Liver (tissue), 9 donors: Measurements from ENCODE around the gene DIP2C. TPM values are rescaled to one million over a fixed set of nuclear protein-coding genes. Genes with fewer than 3 reads are reported as not detected.

Experiments used
- DNase-seq: peaks from one replicate; pipeline ENCODE4 v3.0.0-alpha.2; 2017; ENCODE audit warnings: low spot score
- H3K27ac ChIP-seq, 2 donors: one replicate each; pipeline ENCODE4 v1.7.0; 2013; ENCODE audit warnings: inconsistent platforms in 2 of 2, low read length in 2 of 2, control low read depth in 1 of 2, low read depth in 1 of 2, mild to moderate bottlenecking in 1 of 2
- H3K27me3 ChIP-seq, 4 donors: one replicate each; pipeline versions ENCODE4 v1.6.1 to v1.7.0; 2013; ENCODE audit warnings: low read length in 3 of 4, inconsistent platforms in 1 of 4, mild to moderate bottlenecking in 1 of 4, moderate library complexity in 1 of 4; ENCODE audit not compliant: control insufficient read depth in 4 of 4, insufficient read depth in 4 of 4
- H3K36me3 ChIP-seq, 4 donors: one replicate each; pipeline versions ENCODE4 v1.6.1 to v1.7.0; 2013; ENCODE audit warnings: low read length in 3 of 4, mild to moderate bottlenecking in 3 of 4, low read depth in 1 of 4, moderate library complexity in 1 of 4; ENCODE audit not compliant: control insufficient read depth in 4 of 4, insufficient read depth in 3 of 4
- H3K4me1 ChIP-seq, 4 donors: one replicate each; pipeline versions ENCODE4 v1.6.1 to v1.7.0; 2013; ENCODE audit warnings: low read length in 3 of 4, mild to moderate bottlenecking in 3 of 4, moderate library complexity in 1 of 4; ENCODE audit not compliant: control insufficient read depth in 4 of 4, insufficient read depth in 4 of 4
- H3K4me3 ChIP-seq, 3 donors: one replicate each; pipeline versions ENCODE4 v1.6.1 to v1.7.0; 2013; ENCODE audit warnings: low read length in 3 of 3, control low read depth in 1 of 3, low read depth in 1 of 3, mild to moderate bottlenecking in 1 of 3
- H3K9ac ChIP-seq, 2 donors: one replicate each; pipeline ENCODE4 v1.7.0; 2013; ENCODE audit warnings: low read length in 2 of 2, mild to moderate bottlenecking in 2 of 2, moderate library complexity in 2 of 2, control low read depth in 1 of 2, low read depth in 1 of 2
- H3K9me3 ChIP-seq, 4 donors: one replicate each; pipeline versions ENCODE4 v1.6.1 to v1.7.0; 2013; ENCODE audit warnings: low read length in 3 of 4; ENCODE audit not compliant: control insufficient read depth in 4 of 4
- EGR1 ChIP-seq, 2 donors: IDR thresholded peaks; 2 replicates each; pipeline ENCODE4 v1.6.1; 2016 to 2018; ENCODE audit warnings: antibody characterized with exemption in 2 of 2, low read depth in 2 of 2
- FOXA1 ChIP-seq: IDR thresholded peaks from 2 replicates; pipeline ENCODE4 v1.6.1; 2016; ENCODE audit warnings: antibody characterized with exemption
- HNF4A ChIP-seq, 2 donors: conservative IDR thresholded peaks; 2 replicates each; pipeline ENCODE4 v1.6.1; 2016; ENCODE audit warnings: antibody characterized with exemption in 2 of 2, mild to moderate bottlenecking in 2 of 2
- HNF4G ChIP-seq: IDR thresholded peaks from 2 replicates; pipeline ENCODE4 v1.6.1; 2016; ENCODE audit warnings: antibody characterized with exemption
- JUND ChIP-seq, 2 donors: IDR thresholded peaks; 2 replicates each; pipeline ENCODE4 v1.6.1; 2016; ENCODE audit warnings: antibody characterized with exemption in 2 of 2
- RAD21 ChIP-seq, 2 donors: IDR thresholded peaks; 2 replicates each; pipeline ENCODE4 v1.6.1; 2016; ENCODE audit warnings: antibody characterized with exemption in 2 of 2, mild to moderate bottlenecking in 2 of 2
- SP1 ChIP-seq: IDR thresholded peaks from 2 replicates; pipeline ENCODE4 v1.6.1; 2018; ENCODE audit warnings: antibody characterized with exemption, mild to moderate bottlenecking
- TAF1 ChIP-seq: conservative IDR thresholded peaks from 2 replicates; pipeline ENCODE4 v1.6.1; 2016; ENCODE audit warnings: antibody characterized with exemption, mild to moderate bottlenecking
- YY1 ChIP-seq: IDR thresholded peaks from 2 replicates; pipeline ENCODE4 v1.6.1; 2016; ENCODE audit warnings: antibody characterized with exemption, mild to moderate bottlenecking
- WGBS: extraction: QIAGEN DNeasy Blood & Tissue Kit; methylation state at CpG from one replicate; pipeline ENCODE4 v1.1.7; 2013; 5-methylcytosine and 5-hydroxymethylcytosine counted together
- polyA plus RNA-seq, 2 donors: library from polyadenylated mRNA; stranded (reverse) in 1 of 2; unstranded in 1 of 2; fragments of 200-250 nt in 1 of 2; fragments of >200 nt in 1 of 2; fragmentation: Nextera tagmentation in 1 of 2; extraction: Ambion mirVana in 1 of 2; gene quantifications; one replicate each; pipeline versions ENCODE4 v1.2.1 to v1.2.3, GENCODE V29; 2013 to 2015
- total RNA-seq, 2 donors: library from RNA; depleted of rRNA; stranded (reverse); fragments of >200 nt; gene quantifications; one replicate each; pipeline ENCODE4 v1.2.3, GENCODE V29; 2014
- TF ChIP-seq, protein P1 (sequence below): IDR thresholded peaks from 2 replicates; pipeline ENCODE4 v1.6.1; 2016; ENCODE audit warnings: antibody characterized with exemption
- TF ChIP-seq, protein P2 (sequence below): IDR thresholded peaks from 2 replicates; pipeline ENCODE4 v1.6.1; 2016; ENCODE audit warnings: antibody characterized with exemption
- TF ChIP-seq, protein P3 (sequence below): IDR thresholded peaks from 2 replicates; pipeline ENCODE4 v1.6.1; 2016; ENCODE audit warnings: antibody characterized with exemption, mild to moderate bottlenecking
- TF ChIP-seq, protein P4 (sequence below): IDR thresholded peaks from 2 replicates; pipeline ENCODE4 v1.6.1; 2016; ENCODE audit warnings: antibody characterized with exemption
- donor health status: healthy.
- donor health status: healthy.
- donor health status: healthy.
- donor health status: healthy.
- donor health status: healthy.

DIP2C gene
- total and polyA plus RNA-seq, 4 donors = 4.2 to 12.2 (median 5.7) TPM

DNA sequence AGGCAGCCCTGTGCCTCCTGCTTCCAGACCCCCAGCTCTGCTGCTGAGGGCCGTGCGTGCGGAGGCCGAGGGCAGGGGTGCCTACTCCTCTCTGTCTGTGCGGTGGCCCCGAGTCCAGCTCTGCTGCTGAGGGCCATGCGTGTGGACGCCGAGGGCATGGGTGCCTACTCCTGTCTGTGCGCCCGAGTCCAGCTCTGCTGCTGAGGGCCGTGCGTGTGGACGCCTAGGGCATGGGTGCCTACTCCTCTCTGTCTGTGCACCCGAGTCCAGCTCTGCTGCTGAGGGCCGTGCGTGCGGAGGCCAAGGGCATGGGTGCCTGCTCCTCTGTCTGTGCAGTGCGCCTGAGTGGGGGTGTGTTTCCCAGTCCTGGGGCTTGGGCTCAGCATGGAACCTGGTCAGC, 411.5 kb downstream of the DIP2C start:
- WGBS = 97% methylated on average over 19 of the region's 19 CpGs
- TF ChIP-seq, protein P1, sequence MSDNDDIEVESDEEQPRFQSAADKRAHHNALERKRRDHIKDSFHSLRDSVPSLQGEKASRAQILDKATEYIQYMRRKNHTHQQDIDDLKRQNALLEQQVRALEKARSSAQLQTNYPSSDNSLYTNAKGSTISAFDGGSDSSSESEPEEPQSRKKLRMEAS = no peak
- TF ChIP-seq SP1 (no peak), TAF1 (no peak), HNF4A (conservative IDR thresholded peaks at IDR 0.05) (no peak), EGR1 (IDR thresholded peaks at IDR 0.05; ENCODE audit: low read depth in 2 of 2) (no peak), RAD21 (IDR thresholded peaks at IDR 0.05) (no peak), JUND (IDR thresholded peaks at IDR 0.05) (no peak), HNF4G (no peak), FOXA1 (no peak)
- TF ChIP-seq, protein P2, sequence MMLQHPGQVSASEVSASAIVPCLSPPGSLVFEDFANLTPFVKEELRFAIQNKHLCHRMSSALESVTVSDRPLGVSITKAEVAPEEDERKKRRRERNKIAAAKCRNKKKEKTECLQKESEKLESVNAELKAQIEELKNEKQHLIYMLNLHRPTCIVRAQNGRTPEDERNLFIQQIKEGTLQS = no peak
- Histone ChIP-seq H3K4me3 (no peak overlapping the region), H3K9me3 (no peaks in the 10 kb centered on the region), H3K36me3 (peaks cover 4 to 64% (median 32%) of the 10 kb centered on the region in 4 donors), H3K9ac (no peak overlapping the region), H3K27ac (no peak overlapping the region), H3K27me3 (no peaks in the 10 kb centered on the region), H3K4me1 (no peaks in the 10 kb centered on the region)
- no peak for DNase-seq

DNA sequence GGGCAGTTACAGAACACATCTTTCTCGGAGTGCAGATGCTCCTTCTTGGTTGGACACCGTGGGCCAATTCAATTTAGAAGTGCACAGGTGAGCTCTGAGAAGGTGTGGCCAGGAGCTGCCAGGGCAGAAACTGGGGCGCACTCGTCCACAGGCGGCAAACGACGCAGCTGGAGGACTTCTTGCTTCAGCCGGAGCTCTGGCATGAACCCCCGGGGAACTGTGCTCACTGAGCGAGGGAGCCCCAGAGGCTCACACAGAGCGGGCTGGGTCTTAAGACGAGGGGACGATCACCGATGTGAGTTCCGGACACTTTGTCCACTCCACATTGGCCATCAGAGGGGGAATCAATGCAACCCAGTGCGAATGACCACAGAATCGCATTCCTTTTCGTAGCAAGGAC, 413.8 kb downstream of the DIP2C start:
- Histone ChIP-seq H3K4me3 (no peak overlapping the region), H3K27me3 (no peaks in the 10 kb centered on the region), H3K36me3 (peaks cover 2 to 43% (median 22%) of the 10 kb centered on the region in 4 donors)

More for the DNA sequence above, 413.8 kb downstream of the DIP2C start:
- no peak for DNase-seq
- TF ChIP-seq, protein P3, sequence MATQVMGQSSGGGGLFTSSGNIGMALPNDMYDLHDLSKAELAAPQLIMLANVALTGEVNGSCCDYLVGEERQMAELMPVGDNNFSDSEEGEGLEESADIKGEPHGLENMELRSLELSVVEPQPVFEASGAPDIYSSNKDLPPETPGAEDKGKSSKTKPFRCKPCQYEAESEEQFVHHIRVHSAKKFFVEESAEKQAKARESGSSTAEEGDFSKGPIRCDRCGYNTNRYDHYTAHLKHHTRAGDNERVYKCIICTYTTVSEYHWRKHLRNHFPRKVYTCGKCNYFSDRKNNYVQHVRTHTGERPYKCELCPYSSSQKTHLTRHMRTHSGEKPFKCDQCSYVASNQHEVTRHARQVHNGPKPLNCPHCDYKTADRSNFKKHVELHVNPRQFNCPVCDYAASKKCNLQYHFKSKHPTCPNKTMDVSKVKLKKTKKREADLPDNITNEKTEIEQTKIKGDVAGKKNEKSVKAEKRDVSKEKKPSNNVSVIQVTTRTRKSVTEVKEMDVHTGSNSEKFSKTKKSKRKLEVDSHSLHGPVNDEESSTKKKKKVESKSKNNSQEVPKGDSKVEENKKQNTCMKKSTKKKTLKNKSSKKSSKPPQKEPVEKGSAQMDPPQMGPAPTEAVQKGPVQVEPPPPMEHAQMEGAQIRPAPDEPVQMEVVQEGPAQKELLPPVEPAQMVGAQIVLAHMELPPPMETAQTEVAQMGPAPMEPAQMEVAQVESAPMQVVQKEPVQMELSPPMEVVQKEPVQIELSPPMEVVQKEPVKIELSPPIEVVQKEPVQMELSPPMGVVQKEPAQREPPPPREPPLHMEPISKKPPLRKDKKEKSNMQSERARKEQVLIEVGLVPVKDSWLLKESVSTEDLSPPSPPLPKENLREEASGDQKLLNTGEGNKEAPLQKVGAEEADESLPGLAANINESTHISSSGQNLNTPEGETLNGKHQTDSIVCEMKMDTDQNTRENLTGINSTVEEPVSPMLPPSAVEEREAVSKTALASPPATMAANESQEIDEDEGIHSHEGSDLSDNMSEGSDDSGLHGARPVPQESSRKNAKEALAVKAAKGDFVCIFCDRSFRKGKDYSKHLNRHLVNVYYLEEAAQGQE = no peak
- TF ChIP-seq HNF4G (no peak), YY1 (no peak), TAF1 (no peak), JUND (IDR thresholded peaks at IDR 0.05) (no peak), RAD21 (IDR thresholded peaks at IDR 0.05) (no peak)
- TF ChIP-seq, protein P4, sequence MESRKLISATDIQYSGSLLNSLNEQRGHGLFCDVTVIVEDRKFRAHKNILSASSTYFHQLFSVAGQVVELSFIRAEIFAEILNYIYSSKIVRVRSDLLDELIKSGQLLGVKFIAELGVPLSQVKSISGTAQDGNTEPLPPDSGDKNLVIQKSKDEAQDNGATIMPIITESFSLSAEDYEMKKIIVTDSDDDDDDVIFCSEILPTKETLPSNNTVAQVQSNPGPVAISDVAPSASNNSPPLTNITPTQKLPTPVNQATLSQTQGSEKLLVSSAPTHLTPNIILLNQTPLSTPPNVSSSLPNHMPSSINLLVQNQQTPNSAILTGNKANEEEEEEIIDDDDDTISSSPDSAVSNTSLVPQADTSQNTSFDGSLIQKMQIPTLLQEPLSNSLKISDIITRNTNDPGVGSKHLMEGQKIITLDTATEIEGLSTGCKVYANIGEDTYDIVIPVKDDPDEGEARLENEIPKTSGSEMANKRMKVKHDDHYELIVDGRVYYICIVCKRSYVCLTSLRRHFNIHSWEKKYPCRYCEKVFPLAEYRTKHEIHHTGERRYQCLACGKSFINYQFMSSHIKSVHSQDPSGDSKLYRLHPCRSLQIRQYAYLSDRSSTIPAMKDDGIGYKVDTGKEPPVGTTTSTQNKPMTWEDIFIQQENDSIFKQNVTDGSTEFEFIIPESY = no peak
- TF ChIP-seq, protein P2 = no peak
- TF ChIP-seq, protein P1 = no peak
- Histone ChIP-seq H3K27ac (no peak overlapping the region), H3K9ac (no peak overlapping the region), H3K9me3 (no peaks in the 10 kb centered on the region), H3K4me1 (no peaks in the 10 kb centered on the region)
- 97% methylated on average over 18 of the region's 18 CpGs for WGBS
